ENCODE measurements around the gene RNF26. TPM values are rescaled to one million over a fixed set of nuclear protein-coding genes. Genes with fewer than 3 reads are reported as not detected.

RNF26 gene
- total RNA-seq, 8 experiments from 2014 or later, result 5.7 to 26.5 (median 10.9) TPM

GRCh38 chr11:119365071-119365591 lies 30.8 kb downstream of the RNF26 start:
- no peak overlapping the region for H3K4me3 ChIP-seq
- in situ Hi-C loops (cut with MboI; ENCODE audit: low pct_unique_long_range_greater_than_20kb in 2 of 9, low sequenced_read_pairs in 9 of 9, unreplicated experiment in 9 of 9), result loop anchor here in 1 of 9 experiments (10.0 kb wide), 1 partner anchor 110 kb away; no protein-coding TSS in a partner anchor
- peak in 4 of 8 experiments; percentile 12 to 20 (median 15) for ATAC-seq (replicated peaks in 6 of 8)
- H3K4me1 ChIP-seq (replicated peaks in 1 of 2), result peaks cover 59 to 71% of the 10 kb centered on the region in 2 donors
- no peak overlapping the region for H3K27ac ChIP-seq
- 17 to 100% (median 62%) methylated on average over 1 to 4 of the region's 6 CpGs; no CpG with 5 or more reads in 4 of the 10 experiments for WGBS, 10 experiments

GRCh38 chr11:119366690-119367620 lies 32.6 kb downstream of the RNF26 start:
- Histone ChIP-seq H3K4me3 (no peak overlapping the region), H3K4me1 (replicated peaks in 1 of 2) (peaks cover 58 to 63% of the 10 kb centered on the region in 2 donors), H3K27ac (no peak overlapping the region)
- in situ Hi-C loops (cut with MboI; ENCODE audit: low pct_unique_long_range_greater_than_20kb in 2 of 9, low sequenced_read_pairs in 9 of 9, unreplicated experiment in 9 of 9), result loop anchor here in 1 of 9 experiments (10.0 kb wide), 1 partner anchor 108 kb away; no protein-coding TSS in a partner anchor
- WGBS, 10 experiments, result 19 to 100% (median 70%) methylated on average over 1 to 5 of the region's 11 CpGs; no CpG with 5 or more reads in 4 of the 10 experiments
- ATAC-seq (replicated peaks in 6 of 8), result peak in 3 of 8 experiments; percentile 36 to 53 (median 37)

GRCh38 chr11:119367661-119368120 lies 33.4 kb downstream of the RNF26 start:
- Histone ChIP-seq H3K4me1 (replicated peaks in 1 of 2) (peaks cover 51 to 56% of the 10 kb centered on the region in 2 donors), H3K27ac (no peak overlapping the region), H3K4me3 (no peak overlapping the region)
- in situ Hi-C loops (cut with MboI; ENCODE audit: low pct_unique_long_range_greater_than_20kb in 2 of 9, low sequenced_read_pairs in 9 of 9, unreplicated experiment in 9 of 9), result loop anchor here in 1 of 9 experiments (10.0 kb wide), 1 partner anchor 107 kb away; no protein-coding TSS in a partner anchor
- WGBS, 10 experiments, result 3 to 100% (median 63%) methylated on average over 2 to 8 of the region's 9 CpGs; no CpG with 5 or more reads in 5 of the 10 experiments
- ATAC-seq (replicated peaks in 6 of 8), result peak in 6 of 8 experiments; percentile 1 to 52 (median 11)

- peaks cover 45 to 49% of the 10 kb centered on the region in 2 donors for H3K4me1 ChIP-seq (replicated peaks in 1 of 2)
- in situ Hi-C loops (cut with MboI; ENCODE audit: low pct_unique_long_range_greater_than_20kb in 2 of 9, low sequenced_read_pairs in 9 of 9, unreplicated experiment in 9 of 9), result loop anchor here in 1 of 9 experiments (10.0 kb wide), 1 partner anchor 106 kb away; no protein-coding TSS in a partner anchor
- peak; percentile 2 to 74 (median 48) for ATAC-seq (replicated peaks in 6 of 8)
- WGBS, 10 experiments, result 10 to 83% (median 69%) methylated on average over 1 to 9 of the region's 17 CpGs; no CpG with 5 or more reads in 2 of the 10 experiments
- H3K4me3 ChIP-seq, result no peak overlapping the region
- H3K27ac ChIP-seq, result peak overlapping the region in 1 of 2 donors; percentile 47
Measured at GRCh38 chr11:119368121-119369034, 34.1 kb downstream of the RNF26 start.

- peaks cover 46 to 49% of the 10 kb centered on the region in 2 donors for H3K4me1 ChIP-seq (replicated peaks in 1 of 2)
- ATAC-seq (replicated peaks in 6 of 8), result no peak
- no peak overlapping the region for H3K4me3 ChIP-seq
- in situ Hi-C loops (cut with MboI; ENCODE audit: low pct_unique_long_range_greater_than_20kb in 2 of 9, low sequenced_read_pairs in 9 of 9, unreplicated experiment in 9 of 9), result loop anchor here in 1 of 9 experiments (10.0 kb wide), 1 partner anchor 105 kb away; no protein-coding TSS in a partner anchor
- 20 to 100% (median 81%) methylated on average over 1 to 6 of the region's 13 CpGs; no CpG with 5 or more reads in 5 of the 10 experiments for WGBS, 10 experiments
- no peak overlapping the region for H3K27ac ChIP-seq
Measured at GRCh38 chr11:119369132-119369925, 35.0 kb downstream of the RNF26 start.

- in situ Hi-C loops (cut with MboI; ENCODE audit: low pct_unique_long_range_greater_than_20kb in 2 of 9, low sequenced_read_pairs in 9 of 9, unreplicated experiment in 9 of 9), result no loop called here
- no peak overlapping the region for H3K4me3 ChIP-seq
- WGBS, 10 experiments, result 17 to 100% (median 72%) methylated on average over 1 to 7 of the region's 8 CpGs; no CpG with 5 or more reads in 4 of the 10 experiments
- ATAC-seq (replicated peaks in 6 of 8), result no peak
- H3K4me1 ChIP-seq (replicated peaks in 1 of 2), result peaks cover 50 to 59% of the 10 kb centered on the region in 2 donors
- no peak overlapping the region for H3K27ac ChIP-seq
Measured at GRCh38 chr11:119370486-119371046, 36.2 kb downstream of the RNF26 start.

GRCh38 chr11:119371067-119371601 lies 36.8 kb downstream of the RNF26 start:
- in situ Hi-C loops (cut with MboI; ENCODE audit: low pct_unique_long_range_greater_than_20kb in 2 of 9, low sequenced_read_pairs in 9 of 9, unreplicated experiment in 9 of 9), result no loop called here
- 0 to 100% (median 65%) methylated on average over 1 to 4 of the region's 8 CpGs; no CpG with 5 or more reads in 5 of the 10 experiments for WGBS, 10 experiments
- Histone ChIP-seq H3K4me1 (replicated peaks in 1 of 2) (peaks cover 55 to 64% of the 10 kb centered on the region in 2 donors), H3K4me3 (no peak overlapping the region), H3K27ac (no peak overlapping the region)
- ATAC-seq (replicated peaks in 6 of 8), result no peak

- Histone ChIP-seq H3K4me1 (replicated peaks in 1 of 2) (peaks cover 61 to 66% of the 10 kb centered on the region in 2 donors), H3K4me3 (no peak overlapping the region), H3K27ac (no peak overlapping the region)
- no peak for ATAC-seq (replicated peaks in 6 of 8)
- 20 to 91% (median 50%) methylated on average over 1 to 5 of the region's 8 CpGs; no CpG with 5 or more reads in 7 of the 10 experiments for WGBS, 10 experiments
- in situ Hi-C loops (cut with MboI; ENCODE audit: low pct_unique_long_range_greater_than_20kb in 2 of 9, low sequenced_read_pairs in 9 of 9, unreplicated experiment in 9 of 9), result no loop called here
Measured at GRCh38 chr11:119371778-119372182, 37.5 kb downstream of the RNF26 start.

- in situ Hi-C loops (cut with MboI; ENCODE audit: low pct_unique_long_range_greater_than_20kb in 2 of 9, low sequenced_read_pairs in 9 of 9, unreplicated experiment in 9 of 9), result no loop called here
- H3K27ac ChIP-seq, result no peak overlapping the region
- no peak for ATAC-seq (replicated peaks in 6 of 8)
- peaks cover 58 to 61% of the 10 kb centered on the region in 2 donors for H3K4me1 ChIP-seq (replicated peaks in 1 of 2)
- WGBS, 10 experiments, result 60 to 95% (median 85%) methylated on average over 1 to 10 of the region's 26 CpGs; no CpG with 5 or more reads in 2 of the 10 experiments
- H3K4me3 ChIP-seq, result no peak overlapping the region
Measured at GRCh38 chr11:119372260-119373058, 38.1 kb downstream of the RNF26 start.

GRCh38 chr11:119373059-119373920 lies 39.0 kb downstream of the RNF26 start:
- ATAC-seq (replicated peaks in 6 of 8), result no peak
- Histone ChIP-seq H3K4me1 (replicated peaks in 1 of 2) (peaks cover 50 to 52% of the 10 kb centered on the region in 2 donors), H3K27ac (no peak overlapping the region), H3K4me3 (no peak overlapping the region)
- in situ Hi-C loops (cut with MboI; ENCODE audit: low pct_unique_long_range_greater_than_20kb in 2 of 9, low sequenced_read_pairs in 9 of 9, unreplicated experiment in 9 of 9), result no loop called here
- 67 to 90% (median 85%) methylated on average over 1 to 6 of the region's 23 CpGs; no CpG with 5 or more reads in 4 of the 10 experiments for WGBS, 10 experiments
